Adipocyte (in vitro differentiated cells): ENCODE results near the gene AUTS2.

Experiments
- DNase-seq: peaks from one replicate; pipeline ENCODE4 v3.0.0-alpha.2; 2015; ENCODE audit warnings: low read depth
- H3K27me3 ChIP-seq: replicated peaks from 2 replicates; pipeline ENCODE4 v1.7.0; 2013; ENCODE audit warnings: mild to moderate bottlenecking, low read length, moderate library complexity; ENCODE audit not compliant: control insufficient read depth, insufficient read depth
- H3K36me3 ChIP-seq: 2 replicates; pipeline ENCODE4 v1.7.0; 2013; ENCODE audit warnings: low read length, mild to moderate bottlenecking, moderate library complexity; ENCODE audit not compliant: control insufficient read depth, insufficient read depth, severe bottlenecking
- H3K4me1 ChIP-seq: 2 replicates; pipeline ENCODE4 v1.7.0; 2013; ENCODE audit warnings: mild to moderate bottlenecking, low read length, moderate library complexity; ENCODE audit not compliant: control insufficient read depth, insufficient read depth
- H3K4me3 ChIP-seq: 2 replicates; pipeline ENCODE4 v1.7.0; 2013; ENCODE audit warnings: mild to moderate bottlenecking, low read length, moderate library complexity
- H3K9ac ChIP-seq: 2 replicates; pipeline ENCODE4 v1.7.0; 2013; ENCODE audit warnings: mild to moderate bottlenecking, low read length, moderate library complexity
- H3K9me3 ChIP-seq: 2 replicates; pipeline ENCODE4 v1.7.0; 2013; ENCODE audit warnings: mild to moderate bottlenecking, low read length, moderate library complexity; ENCODE audit not compliant: control insufficient read depth

The AUTS2 gene

GRCh38 chr7:69801729-69802682 lies 203.7 kb downstream of the AUTS2 start:
- no peak overlapping the region for H3K4me3 ChIP-seq
- peaks cover 27% of the 10 kb centered on the region for H3K4me1 ChIP-seq
- H3K36me3 ChIP-seq, result no peaks in the 10 kb centered on the region
- DNase-seq, result no peak
- no peak overlapping the region for H3K9ac ChIP-seq
- H3K27me3 ChIP-seq, result no peaks in the 10 kb centered on the region
- H3K9me3 ChIP-seq, result no peaks in the 10 kb centered on the region

GRCh38 chr7:69803699-69804516 lies 205.6 kb downstream of the AUTS2 start:
- H3K9ac ChIP-seq, result no peak overlapping the region
- H3K4me3 ChIP-seq, result no peak overlapping the region
- no peak for DNase-seq
- H3K9me3 ChIP-seq, result no peaks in the 10 kb centered on the region
- H3K36me3 ChIP-seq, result no peaks in the 10 kb centered on the region
- no peaks in the 10 kb centered on the region for H3K27me3 ChIP-seq
- peaks cover 27% of the 10 kb centered on the region for H3K4me1 ChIP-seq

- Histone ChIP-seq H3K4me1 (peaks cover 18% of the 10 kb centered on the region), H3K4me3 (no peak overlapping the region), H3K9ac (no peak overlapping the region), H3K36me3 (no peaks in the 10 kb centered on the region), H3K27me3 (no peaks in the 10 kb centered on the region), H3K9me3 (no peaks in the 10 kb centered on the region)
- no peak for DNase-seq
These were observed 206.7 kb downstream of the AUTS2 start for GRCh38 chr7:69804962-69805361.

GRCh38 chr7:69808391-69808790 lies 210.1 kb downstream of the AUTS2 start:
- Histone ChIP-seq H3K9me3 (no peaks in the 10 kb centered on the region), H3K27me3 (no peaks in the 10 kb centered on the region), H3K36me3 (no peaks in the 10 kb centered on the region), H3K4me3 (no peak overlapping the region), H3K9ac (no peak overlapping the region), H3K4me1 (peaks cover 6% of the 10 kb centered on the region)
- no peak for DNase-seq

GRCh38 chr7:69811476-69812308 lies 213.4 kb downstream of the AUTS2 start:
- Histone ChIP-seq H3K9ac (no peak overlapping the region), H3K4me3 (no peak overlapping the region), H3K27me3 (no peaks in the 10 kb centered on the region), H3K4me1 (peaks cover 27% of the 10 kb centered on the region), H3K9me3 (no peaks in the 10 kb centered on the region), H3K36me3 (no peaks in the 10 kb centered on the region)
- peak; percentile 55 for DNase-seq

GRCh38 chr7:69812756-69813155 lies 214.5 kb downstream of the AUTS2 start:
- no peaks in the 10 kb centered on the region for H3K36me3 ChIP-seq
- H3K9me3 ChIP-seq, result no peaks in the 10 kb centered on the region
- DNase-seq, result no peak
- peaks cover 38% of the 10 kb centered on the region for H3K4me1 ChIP-seq
- no peak overlapping the region for H3K9ac ChIP-seq
- H3K27me3 ChIP-seq, result no peaks in the 10 kb centered on the region
- H3K4me3 ChIP-seq, result no peak overlapping the region

- Histone ChIP-seq H3K36me3 (no peaks in the 10 kb centered on the region), H3K4me1 (peaks cover 40% of the 10 kb centered on the region), H3K27me3 (no peaks in the 10 kb centered on the region), H3K9ac (peak overlapping the region; percentile 51), H3K4me3 (peak overlapping the region; percentile 58), H3K9me3 (no peaks in the 10 kb centered on the region)
- peak; percentile 43 for DNase-seq
These were observed 215.5 kb downstream of the AUTS2 start for GRCh38 chr7:69813637-69814240.

- no peaks in the 10 kb centered on the region for H3K27me3 ChIP-seq
- DNase-seq, result peak; percentile 74
- peak overlapping the region; percentile 58 for H3K4me3 ChIP-seq
- no peaks in the 10 kb centered on the region for H3K36me3 ChIP-seq
- peak overlapping the region; percentile 51 for H3K9ac ChIP-seq
- H3K4me1 ChIP-seq, result peaks cover 40% of the 10 kb centered on the region
- H3K9me3 ChIP-seq, result no peaks in the 10 kb centered on the region
These were observed 216.2 kb downstream of the AUTS2 start for GRCh38 chr7:69814421-69814962.

- no peak overlapping the region for H3K9ac ChIP-seq
- H3K9me3 ChIP-seq, result no peaks in the 10 kb centered on the region
- H3K27me3 ChIP-seq, result no peaks in the 10 kb centered on the region
- no peaks in the 10 kb centered on the region for H3K36me3 ChIP-seq
- peaks cover 40% of the 10 kb centered on the region for H3K4me1 ChIP-seq
- DNase-seq, result no peak
- no peak overlapping the region for H3K4me3 ChIP-seq
These were observed 218.2 kb downstream of the AUTS2 start for GRCh38 chr7:69816501-69816900.

- peak overlapping the region; percentile 29 for H3K4me3 ChIP-seq
- peaks cover 40% of the 10 kb centered on the region for H3K4me1 ChIP-seq
- peak; percentile 80 for DNase-seq
- no peaks in the 10 kb centered on the region for H3K36me3 ChIP-seq
- no peak overlapping the region for H3K9ac ChIP-seq
- no peaks in the 10 kb centered on the region for H3K9me3 ChIP-seq
- no peaks in the 10 kb centered on the region for H3K27me3 ChIP-seq
These were observed 218.8 kb downstream of the AUTS2 start for GRCh38 chr7:69817121-69817520.
